K562 (cell line): ENCODE data around the gene ANKRD11. TPM values are rescaled to one million over a fixed set of nuclear protein-coding genes. Genes with fewer than 3 reads are reported as not detected.

Experiments used
- ATAC-seq: fragments of 200-7000 bp; cut with Tn5 transposase; 3 replicates; pipeline ENCODE4 v1.9.1; 2020; ENCODE audit warnings: moderate library complexity
- BruUV-seq: library from RNA; stranded (reverse); fragments of 400-500 nt; replicated peaks from 2 replicates; lab custom pipeline; 2021; lab: Mats Ljungman, UMichigan
- CTCF ChIA-PET: fragments of 300-600 bp; formaldehyde crosslinking; extraction: SDS; loops from one replicate; lab custom pipeline; 2021; ENCODE audit warnings: low intra/inter-chr PET ratio; lab: Yijun Ruan, JAX
- POLR2A ChIA-PET: fragments of 300-600, 350-650 bp; sonication (Branson Sonifier 250); formaldehyde crosslinking; extraction: SDS; loops from one replicate; lab custom pipeline; 2021; ENCODE audit warnings: antibody characterized with exemption, inconsistent platforms; lab: Yijun Ruan, JAX
- DNase-seq, 4 experiments: peaks; one replicate each; pipeline versions ENCODE4 v3.0.0 to v3.0.0-alpha.2; 2011 to 2018; ENCODE audit warnings: low spot score in 3 of 4, mixed read lengths in 3 of 4; ENCODE audit errors: extremely low read depth in 1 of 4
- FAIRE-seq: peaks from 2 replicates; lab custom pipeline; 2011; peaks lifted over from hg19 to GRCh38; lab: Jason Lieb, UNC
- H2AFZ ChIP-seq: 2 replicates; pipeline ENCODE4 v1.6.0; 2011; ENCODE audit warnings: low read depth, low read length, control low read depth, inconsistent platforms
- H3K27ac ChIP-seq: fragments of 200-600 bp; 3 replicates; pipeline ENCODE4 v1.8.0; 2011; ENCODE audit warnings: low read depth, mild to moderate bottlenecking, control low read depth, inconsistent platforms, low read length, moderate library complexity, mixed read lengths; ENCODE audit errors: extremely low read depth
- H3K27me3 ChIP-seq, 2 experiments: fragments of 300-600 bp in 1 of 2; 2 replicates in 1 of 2; 3 replicates in 1 of 2; pipeline versions ENCODE4 v1.6.0 to v1.8.0; 2011; ENCODE audit warnings: inconsistent platforms in 2 of 2, low read length in 2 of 2, mild to moderate bottlenecking in 1 of 2, mixed read lengths in 1 of 2, moderate library complexity in 1 of 2; ENCODE audit not compliant: control insufficient read depth in 2 of 2, insufficient read depth in 2 of 2
- H3K36me3 ChIP-seq: fragments of 300-600 bp; 3 replicates; pipeline ENCODE4 v1.8.0; 2011; ENCODE audit warnings: mild to moderate bottlenecking, low read length, inconsistent platforms; ENCODE audit not compliant: control insufficient read depth, insufficient read depth
- H3K4me1 ChIP-seq, 2 experiments: fragments of 200-600 bp in 1 of 2; replicated peaks in 1 of 2; 2 replicates in 1 of 2; 3 replicates in 1 of 2; pipeline versions ENCODE4 v1.5.1 to v1.8.0; 2011; ENCODE audit warnings: inconsistent platforms in 2 of 2, low read length in 2 of 2, mild to moderate bottlenecking in 1 of 2, mixed read lengths in 1 of 2, moderate library complexity in 1 of 2; ENCODE audit not compliant: control insufficient read depth in 2 of 2, insufficient read depth in 2 of 2
- H3K4me2 ChIP-seq: 2 replicates; pipeline ENCODE4 v1.6.1; 2011; ENCODE audit warnings: low read length, control low read depth, inconsistent platforms, mixed read lengths; ENCODE audit not compliant: insufficient read depth
- H3K4me3 ChIP-seq: fragments of 200-600 bp; sonication (generic), shearing (Covaris generic); 2 replicates; pipeline ENCODE4 v1.5.1; 2016; ENCODE audit warnings: control low read depth, inconsistent platforms
- H3K79me2 ChIP-seq: fragments of 200-600 bp; 3 replicates; pipeline ENCODE4 v1.8.0; 2011; ENCODE audit warnings: low read length, inconsistent platforms; ENCODE audit not compliant: control insufficient read depth, insufficient read depth
- H3K9ac ChIP-seq, 2 experiments: 2 replicates each; pipeline versions ENCODE4 v1.6.0 to v1.6.1; 2011; ENCODE audit warnings: low read depth in 2 of 2, low read length in 2 of 2, control low read depth in 1 of 2, inconsistent platforms in 1 of 2, mild to moderate bottlenecking in 1 of 2, mixed read lengths in 1 of 2; ENCODE audit not compliant: insufficient read depth in 1 of 2
- H3K9me1 ChIP-seq: one replicate; pipeline ENCODE4 v1.6.0; 2011; ENCODE audit warnings: inconsistent platforms, mild to moderate bottlenecking, low read length, moderate library complexity; ENCODE audit not compliant: control insufficient read depth, insufficient read depth
- H3K9me3 ChIP-seq: replicated peaks from 2 replicates; pipeline ENCODE4 v1.5.1; 2011; ENCODE audit warnings: low read depth, low read length, inconsistent platforms; ENCODE audit not compliant: control insufficient read depth, insufficient read depth
- H4K20me1 ChIP-seq: replicated peaks from 2 replicates; pipeline ENCODE4 v1.6.1; 2011; ENCODE audit warnings: low read length, inconsistent platforms, mixed read lengths; ENCODE audit not compliant: control insufficient read depth, insufficient read depth
- KAT8 ChIP-seq: fragments of 450-650 bp; IDR thresholded peaks from 2 replicates; pipeline ENCODE4 v1.6.1; 2016; ENCODE audit warnings: low read depth, mild to moderate bottlenecking
- MTA1 ChIP-seq: fragments of 450-650 bp; IDR thresholded peaks from 2 replicates; pipeline ENCODE4 v1.6.1; 2017; ENCODE audit warnings: borderline replicate concordance
- POLR2G ChIP-seq: fragments of 200-400 bp; formaldehyde crosslinking; IDR thresholded peaks from 2 replicates; pipeline ENCODE4 v1.6.1; 2017; ENCODE audit warnings: low read depth, mild to moderate bottlenecking, antibody characterized with exemption, low read length, moderate library complexity
- RBM22 ChIP-seq: fragments of 200-400 bp; formaldehyde crosslinking; IDR thresholded peaks from 2 replicates; pipeline ENCODE4 v1.6.1; 2018; ENCODE audit warnings: low read length, low read depth; ENCODE audit not compliant: poor library complexity, severe bottlenecking
- STAT5B ChIP-seq: fragments of 250-450 bp; sonication (Bioruptor Pico); IDR thresholded peaks from 2 replicates; pipeline ENCODE4 v1.8.0; 2021; ENCODE audit warnings: mild to moderate bottlenecking, inconsistent platforms
- ZNF408 ChIP-seq: fragments of 250-450 bp; sonication (Bioruptor Pico); IDR thresholded peaks from 2 replicates; pipeline ENCODE4 v1.4.0; 2020; ENCODE audit warnings: low read depth, mild to moderate bottlenecking, moderate library complexity
- WGBS: fragments of 100-300 bp; shearing (Covaris generic); methylation state at CpG from one replicate; pipeline ENCODE4 v1.1.6; 2016; ENCODE audit warnings: low coverage, mixed read lengths; ENCODE audit not compliant: insufficient coverage; ENCODE audit errors: missing lambda C conversion rate; 5-methylcytosine and 5-hydroxymethylcytosine counted together
- in situ Hi-C: fragments of 300-500 bp; cut with MboI; formaldehyde crosslinking; loops from 4 replicates; pipeline ENCODE4 v1.15.0; 2018; ENCODE audit warnings: inconsistent platforms, mixed read lengths
- intact Hi-C: fragments of 100-400 bp; cut with micrococcal nuclease; formaldehyde crosslinking; loops from 2 replicates; pipeline ENCODE4 v1.14.2; 2022
- polyA plus RNA-seq, 8 experiments: library from polyadenylated mRNA; depleted of rRNA in 4 of 8; stranded (reverse) in 5 of 8; unstranded in 3 of 8; fragments of >200 nt; fragmentation: Nextera tagmentation in 2 of 8; fragmentation: Illumina TruSeq in 1 of 8; extraction: Ambion mirVana in 2 of 8; extraction: Trizol in 1 of 8; gene quantifications; 2 replicates each; pipeline versions ENCODE4 v1.2.1 to v1.2.3, GENCODE V29; 2011 to 2014; ENCODE audit warnings: inconsistent platforms in 1 of 8, missing spikeins in 1 of 8
- total RNA-seq, 7 experiments: library from RNA; depleted of rRNA in 6 of 7; stranded (reverse); fragments of >200 nt in 6 of 7; fragmentation: Illumina TruSeq in 2 of 7; extraction: Trizol in 2 of 7; gene quantifications; 2 replicates each; pipeline versions ENCODE4 v1.2.1 to v1.2.3, GENCODE V29; 2011 to 2021; ENCODE audit warnings: low replicate concordance in 1 of 7
- TF ChIP-seq, protein P1 (sequence below): sonication (generic); IDR thresholded peaks from 2 replicates; pipeline ENCODE4 v1.6.1; 2016

The ANKRD11 gene
- total and polyA plus RNA-seq, 9 of the 15 experiments (the other 6 are each of a cell fraction or from before 2014, with no cell fraction given), result 4.7 to 126 (median 31.7) TPM

DNA sequence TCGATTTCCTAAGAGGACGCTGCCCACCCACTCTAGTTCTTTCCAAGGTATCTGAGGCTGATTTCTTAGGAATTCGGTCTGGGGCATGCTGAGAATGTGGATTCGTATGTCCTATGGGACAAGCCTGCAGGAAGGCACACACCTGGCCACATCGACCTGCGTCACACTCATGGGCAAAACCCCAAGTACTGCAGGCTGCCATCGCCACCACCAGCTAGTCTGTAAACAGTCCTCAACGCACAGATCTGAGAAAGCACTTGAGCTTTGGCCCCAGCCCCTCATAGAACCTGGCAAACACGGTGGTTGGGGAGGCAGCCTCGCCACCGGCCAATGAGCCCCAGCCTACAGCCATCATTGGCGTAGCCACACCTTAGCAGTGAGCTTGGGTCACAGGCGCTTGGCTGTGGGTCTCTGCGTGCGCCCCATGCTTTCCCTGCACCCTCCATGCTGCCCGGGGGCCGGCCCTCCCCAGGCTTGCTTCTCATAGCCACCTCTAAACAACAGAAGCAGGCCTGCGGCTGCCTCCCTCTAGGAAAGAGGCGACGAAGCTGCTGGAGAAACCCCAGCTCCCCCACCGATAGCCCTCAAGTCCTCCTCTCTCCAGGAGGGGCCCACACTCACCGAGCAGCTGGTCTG lies 197.8 kb downstream of the ANKRD11 start:
- Histone ChIP-seq H3K4me2 (no peak overlapping the region), H3K36me3 (peaks cover 43% of the 10 kb centered on the region; the same call in 2 of the 3 replicates), H4K20me1 (peaks cover 45% of the 10 kb centered on the region), H3K27me3 (no peaks in the 10 kb centered on the region), H3K4me1 (peaks cover 8 to 56% of the 10 kb centered on the region in 2 experiments; a peak in 4 of 5 replicates), H3K79me2 (peaks cover 64% of the 10 kb centered on the region)
- 86% methylated on average over 19 of the region's 22 CpGs for WGBS
- POLR2A ChIA-PET, result interaction anchor here (0.6 to 2.4 kb wide), 4 partner anchors 11 to 196 kb away, joined by 3 to 14 read pairs (median 4); no protein-coding TSS in a partner anchor
- in situ Hi-C loops, result no loop called here
- CTCF ChIA-PET, result no interaction called here
- no peak for FAIRE-seq
- TF ChIP-seq ZNF408 (CRISPR knock-in tag) (no peak), MTA1 (no peak), RBM22 (peak; percentile 94), STAT5B (CRISPR knock-in tag) (no peak), KAT8 (no peak), POLR2G (peak; percentile 64)
- TF ChIP-seq, protein P1, sequence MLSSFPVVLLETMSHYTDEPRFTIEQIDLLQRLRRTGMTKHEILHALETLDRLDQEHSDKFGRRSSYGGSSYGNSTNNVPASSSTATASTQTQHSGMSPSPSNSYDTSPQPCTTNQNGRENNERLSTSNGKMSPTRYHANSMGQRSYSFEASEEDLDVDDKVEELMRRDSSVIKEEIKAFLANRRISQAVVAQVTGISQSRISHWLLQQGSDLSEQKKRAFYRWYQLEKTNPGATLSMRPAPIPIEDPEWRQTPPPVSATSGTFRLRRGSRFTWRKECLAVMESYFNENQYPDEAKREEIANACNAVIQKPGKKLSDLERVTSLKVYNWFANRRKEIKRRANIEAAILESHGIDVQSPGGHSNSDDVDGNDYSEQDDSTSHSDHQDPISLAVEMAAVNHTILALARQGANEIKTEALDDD, result no peak
- TF ChIP-seq, all 486 proteins: peak for 2
- Histone ChIP-seq H3K9ac (0 out of 4 replicates have a peak overlapping the region, but pooled peaks of 1 of the 2 experiments have one; percentile 48), H3K4me3 (no peak overlapping the region), H3K9me3 (no peaks in the 10 kb centered on the region), H3K27ac (no peak overlapping the region), H3K9me1 (peaks cover 16% of the 10 kb centered on the region), H2AFZ (no peak overlapping the region)
- no peak for ATAC-seq
- no peak for DNase-seq
- intact Hi-C loops, result no loop called here
- BruUV-seq, result no TSS peak
